Neural progenitor cell (in vitro differentiated cells): ENCODE results near the gene ATRAID.

ENCODE experiments used
- EZH2phosphoT487 ChIP-seq: fragments of 200-600 bp; sonication (generic); IDR thresholded peaks from 2 replicates; pipeline ENCODE4 v1.6.1; 2017; ENCODE audit warnings: antibody characterized with exemption
- TF ChIP-seq, protein P1 (sequence below): fragments of 200-600 bp; sonication (generic); IDR thresholded peaks from 2 replicates; pipeline ENCODE4 v1.5.1; 2017; ENCODE audit warnings: antibody characterized with exemption, mild to moderate bottlenecking

DNA sequence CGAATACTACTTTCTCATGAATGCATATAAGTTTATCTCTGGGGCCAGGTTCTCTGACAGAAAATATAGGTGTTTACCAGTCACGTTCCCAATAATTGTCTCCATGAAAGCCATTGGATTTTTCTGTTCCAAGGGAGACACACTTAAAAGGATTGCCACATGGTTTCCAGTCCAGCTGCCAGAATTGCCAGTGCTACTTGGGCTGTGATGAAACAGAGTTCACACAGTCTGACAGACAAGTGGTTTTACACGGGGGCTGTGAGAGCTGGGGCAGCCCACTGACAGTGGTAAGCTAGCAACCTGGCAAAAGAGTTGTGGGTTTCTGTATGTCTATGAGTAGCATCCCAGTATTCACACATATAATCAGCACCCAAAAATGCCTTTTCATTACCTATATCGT lies 27.7 kb upstream of the ATRAID start:
- TF ChIP-seq, protein P1, sequence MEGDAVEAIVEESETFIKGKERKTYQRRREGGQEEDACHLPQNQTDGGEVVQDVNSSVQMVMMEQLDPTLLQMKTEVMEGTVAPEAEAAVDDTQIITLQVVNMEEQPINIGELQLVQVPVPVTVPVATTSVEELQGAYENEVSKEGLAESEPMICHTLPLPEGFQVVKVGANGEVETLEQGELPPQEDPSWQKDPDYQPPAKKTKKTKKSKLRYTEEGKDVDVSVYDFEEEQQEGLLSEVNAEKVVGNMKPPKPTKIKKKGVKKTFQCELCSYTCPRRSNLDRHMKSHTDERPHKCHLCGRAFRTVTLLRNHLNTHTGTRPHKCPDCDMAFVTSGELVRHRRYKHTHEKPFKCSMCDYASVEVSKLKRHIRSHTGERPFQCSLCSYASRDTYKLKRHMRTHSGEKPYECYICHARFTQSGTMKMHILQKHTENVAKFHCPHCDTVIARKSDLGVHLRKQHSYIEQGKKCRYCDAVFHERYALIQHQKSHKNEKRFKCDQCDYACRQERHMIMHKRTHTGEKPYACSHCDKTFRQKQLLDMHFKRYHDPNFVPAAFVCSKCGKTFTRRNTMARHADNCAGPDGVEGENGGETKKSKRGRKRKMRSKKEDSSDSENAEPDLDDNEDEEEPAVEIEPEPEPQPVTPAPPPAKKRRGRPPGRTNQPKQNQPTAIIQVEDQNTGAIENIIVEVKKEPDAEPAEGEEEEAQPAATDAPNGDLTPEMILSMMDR, result no peak
- TF ChIP-seq EZH2phosphoT487, result no peak
